Measurements from ENCODE around the gene PRKCE. TPM values are rescaled to one million over a fixed set of nuclear protein-coding genes. Genes with fewer than 3 reads are reported as not detected.

PRKCE gene
- total and polyA plus RNA-seq, 2 of the 8 experiments (the other 6 are each of a cell fraction or from before 2014, with no cell fraction given) = 0.54 to 2.1 TPM

- TF ChIP-seq CHD7 (IDR thresholded peaks at IDR 0.05; ENCODE audit: insufficient replicate concordance, low read length) (no peak), CHD1 (IDR thresholded peaks at IDR 0.05; ENCODE audit: low read depth, low read length) (no peak), RBBP5 (IDR thresholded peaks at IDR 0.05; ENCODE audit: borderline replicate concordance, low read depth, low read length) (no peak), POLR2A (IDR thresholded peaks at IDR 0.05; ENCODE audit: control extremely low read depth in 1 of 2, low read depth in 2 of 2, low read length in 2 of 2) (no peak), EGR1 (IDR thresholded peaks at IDR 0.05; ENCODE audit: borderline replicate concordance, low read depth, low read length) (no peak), ATF3 (IDR thresholded peaks at IDR 0.05; ENCODE audit: insufficient read depth, low read depth, low read length) (no peak)
Observed at GRCh38 chr2:45724335-45724734, 72.9 kb downstream of the PRKCE start (continued).
